GM19328 (cell line): ENCODE data around the gene TEX51.

Experiments
- ATAC-seq: cut with Tn5 transposase; IDR thresholded peaks from one replicate; pipeline ENCODE4 v1.9.1; 2021; ENCODE audit warnings: mild to moderate bottlenecking, moderate library complexity; ENCODE audit not compliant: unreplicated experiment

TEX51 gene

DNA sequence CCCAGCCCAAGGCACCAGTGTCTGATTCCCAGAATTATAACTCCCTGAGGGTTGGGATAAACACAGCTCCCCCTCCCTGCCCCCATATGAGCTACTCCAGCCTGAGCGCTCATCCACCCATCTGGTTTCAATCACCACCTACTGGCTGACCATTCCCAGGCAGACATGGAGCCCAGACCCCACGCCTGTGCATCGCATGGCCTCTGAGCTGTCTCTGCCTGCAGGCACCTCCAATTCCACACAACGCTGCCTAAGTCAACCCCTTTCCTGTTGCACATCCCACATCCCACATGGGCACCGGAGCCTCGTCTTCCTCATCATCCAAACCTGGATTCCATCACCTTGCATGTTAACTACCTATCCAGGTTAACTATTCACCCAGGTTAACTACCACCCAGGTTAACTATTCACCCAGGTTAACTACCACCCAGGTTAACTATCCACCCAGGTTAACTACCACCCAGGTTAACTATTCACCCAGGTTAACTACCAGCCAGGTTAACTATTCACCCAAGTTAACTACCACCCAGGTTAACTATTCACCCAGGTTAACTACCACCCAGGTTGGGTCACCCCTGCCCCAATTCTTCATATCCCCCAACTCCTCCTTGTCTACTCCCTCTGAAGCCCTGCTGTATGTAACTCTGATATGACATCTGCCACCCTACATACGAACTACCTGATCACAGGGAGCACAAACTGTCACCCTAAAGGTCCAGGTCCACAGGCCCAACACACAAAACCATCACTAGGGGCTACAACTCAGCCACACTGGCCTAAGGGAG, 47.8 kb downstream of the TEX51 start:
- no peak for ATAC-seq

DNA sequence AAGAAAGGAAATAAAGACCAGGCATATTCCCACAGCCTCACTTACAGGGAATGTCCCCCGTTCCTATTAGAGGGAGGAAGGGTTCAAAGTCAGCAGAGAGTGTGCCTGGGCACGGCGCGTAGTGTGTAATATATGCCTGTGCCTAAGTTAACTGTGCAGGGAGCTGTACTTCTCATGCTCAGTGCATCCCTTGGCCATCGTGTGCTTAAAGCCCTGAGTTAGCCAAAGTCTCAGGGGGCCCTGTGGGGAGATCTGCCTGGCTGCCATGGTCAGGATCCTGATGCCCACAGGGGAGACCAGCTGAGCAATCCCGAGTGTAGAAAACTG, 48.4 kb downstream of the TEX51 start:
- ATAC-seq: no peak

DNA sequence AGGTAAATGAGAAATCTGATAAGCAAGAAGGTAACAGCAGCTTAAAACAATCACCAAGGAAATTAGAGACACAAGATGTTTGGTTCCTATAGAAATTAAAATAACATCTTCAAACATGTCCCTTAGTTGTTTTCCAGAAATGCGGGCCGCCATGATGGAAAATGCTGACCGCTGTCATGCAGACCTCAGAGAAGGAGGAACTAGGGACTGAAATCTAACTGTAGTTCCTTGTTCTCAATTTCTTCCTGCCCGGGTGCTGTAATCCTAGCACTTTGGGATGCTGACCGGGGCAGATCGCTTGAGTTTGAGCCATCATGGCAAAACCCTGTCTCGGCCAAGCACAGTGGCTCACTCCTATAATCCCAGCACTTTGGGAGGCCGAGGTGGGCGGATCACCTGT, 51.1 kb downstream of the TEX51 start:
- ATAC-seq: no peak

DNA sequence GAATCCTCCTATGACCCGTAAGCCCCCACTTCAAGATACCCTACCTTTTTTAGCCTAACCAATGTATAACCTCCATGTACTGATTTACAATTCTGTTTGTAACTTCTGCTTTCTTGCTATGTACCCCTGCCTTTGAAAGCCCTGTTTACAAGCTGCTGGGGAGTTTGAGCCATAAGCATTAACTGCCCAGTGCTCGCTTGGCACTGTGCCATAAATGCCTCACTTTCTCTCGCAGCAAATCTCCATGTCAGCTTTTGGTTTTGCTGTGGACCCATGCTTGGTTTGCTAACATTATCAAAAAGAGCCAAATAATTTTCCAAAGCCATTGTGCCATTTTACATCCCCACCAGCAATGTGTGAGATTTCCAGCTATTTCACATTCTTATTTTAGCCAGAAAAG, 51.8 kb downstream of the TEX51 start:
- no peak for ATAC-seq
